ENCODE measurements around the gene ZNF117. TPM values are rescaled to one million over a fixed set of nuclear protein-coding genes. Genes with fewer than 3 reads are reported as not detected.

ZNF117 gene
- total RNA-seq, 1 donor from 2014 or later: 12.8 TPM

GRCh38 chr7:64996305-64996704 lies 5.5 kb upstream of the ZNF117 start:
- peaks cover 54% of the 10 kb centered on the region for H3K9me3 Mint-ChIP-seq
- intact Hi-C loops (cut with micrococcal nuclease): no loop called here
- H3K27me3 Mint-ChIP-seq: no peaks in the 10 kb centered on the region
- ChIA-PET CTCF (no interaction called here), POLR2A (no interaction called here)
- H3K4me1 Mint-ChIP-seq: peaks cover 30% of the 10 kb centered on the region
- no peak overlapping the region for H3K27ac Mint-ChIP-seq
- TF ChIP-seq CTCF (IDR thresholded peaks at IDR 0.05): no peak
- ATAC-seq (ENCODE audit: low read depth) (no peak), DNase-seq (no peak)
- H3K36me3 Mint-ChIP-seq (ENCODE audit: low read depth): peaks cover 71% of the 10 kb centered on the region
- H3K4me3 Mint-ChIP-seq: no peak overlapping the region

- no peak for DNase-seq
- POLR2A ChIA-PET: no interaction called here
- Mint-ChIP-seq H3K4me3 (no peak overlapping the region), H3K4me1 (peaks cover 8% of the 10 kb centered on the region), H3K9me3 (peaks cover 59% of the 10 kb centered on the region), H3K27ac (no peak overlapping the region), H3K36me3 (ENCODE audit: low read depth) (peaks cover 65% of the 10 kb centered on the region), H3K27me3 (no peaks in the 10 kb centered on the region)
- no peak for TF ChIP-seq CTCF (IDR thresholded peaks at IDR 0.05)
- ATAC-seq (ENCODE audit: low read depth): no peak
- CTCF ChIA-PET: no interaction called here
- intact Hi-C loops (cut with micrococcal nuclease): no loop called here
Measured at GRCh38 chr7:64993901-64994300, 3.1 kb upstream of the ZNF117 start.

- Mint-ChIP-seq H3K27me3 (no peaks in the 10 kb centered on the region), H3K9me3 (peaks cover 58% of the 10 kb centered on the region), H3K4me3 (no peak overlapping the region), H3K36me3 (ENCODE audit: low read depth) (peaks cover 65% of the 10 kb centered on the region), H3K4me1 (no peaks in the 10 kb centered on the region), H3K27ac (no peak overlapping the region)
- TF ChIP-seq CTCF (IDR thresholded peaks at IDR 0.05): no peak
- intact Hi-C loops (cut with micrococcal nuclease): no loop called here
- no peak for DNase-seq
- ATAC-seq (ENCODE audit: low read depth): no peak
- CTCF ChIA-PET: no interaction called here
- POLR2A ChIA-PET: no interaction called here
Measured at GRCh38 chr7:64992971-64993370, 2.1 kb upstream of the ZNF117 start.

DNA sequence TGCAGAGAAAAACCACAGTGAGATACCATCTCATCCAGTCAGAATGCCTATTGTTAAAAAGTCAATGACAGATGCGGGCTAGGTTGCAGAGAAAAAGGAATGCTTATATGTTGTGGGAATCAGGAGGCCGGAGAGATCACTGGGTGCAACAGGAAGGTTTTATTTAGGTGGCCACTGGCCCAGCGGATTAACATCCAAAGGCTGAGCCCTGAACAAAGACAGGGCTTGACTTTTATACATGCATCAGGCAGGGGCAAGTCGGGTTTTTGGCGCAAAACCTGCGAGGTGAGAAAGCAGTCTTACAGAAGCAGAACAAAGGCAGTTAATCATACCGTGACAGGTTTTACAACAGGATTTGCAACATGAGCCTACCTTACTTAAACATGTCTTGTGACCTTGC lies 620 bp downstream of the ZNF117 start:
- no peak for DNase-seq
- no peak for ATAC-seq (ENCODE audit: low read depth)
- TF ChIP-seq CTCF (IDR thresholded peaks at IDR 0.05): no peak
- ChIA-PET POLR2A (interaction anchor here (0.7 kb wide), 1 partner anchor 13 kb away, joined by 3 read pairs; no protein-coding TSS in a partner anchor), CTCF (no interaction called here)
- H3K36me3 Mint-ChIP-seq (ENCODE audit: low read depth): peaks cover 74% of the 10 kb centered on the region
- H3K27ac Mint-ChIP-seq: no peak overlapping the region
- intact Hi-C loops (cut with micrococcal nuclease): no loop called here
- H3K4me1 Mint-ChIP-seq: no peaks in the 10 kb centered on the region
- H3K9me3 Mint-ChIP-seq: peaks cover 61% of the 10 kb centered on the region
- no peak overlapping the region for H3K4me3 Mint-ChIP-seq
- no peaks in the 10 kb centered on the region for H3K27me3 Mint-ChIP-seq

GRCh38 chr7:64978497-64979203 lies 12.2 kb downstream of the ZNF117 start:
- ChIA-PET POLR2A (no interaction called here), CTCF (interaction anchor here (0.9 kb wide), 1 partner anchor 27 kb away, joined by 3 read pairs; no protein-coding TSS in a partner anchor)
- ATAC-seq (ENCODE audit: low read depth): no peak
- intact Hi-C loops (cut with micrococcal nuclease): no loop called here
- H3K4me1 Mint-ChIP-seq: no peaks in the 10 kb centered on the region
- TF ChIP-seq CTCF (IDR thresholded peaks at IDR 0.05): no peak
- H3K9me3 Mint-ChIP-seq: peaks cover 57% of the 10 kb centered on the region
- no peak overlapping the region for H3K27ac Mint-ChIP-seq
- no peaks in the 10 kb centered on the region for H3K27me3 Mint-ChIP-seq
- no peak overlapping the region for H3K4me3 Mint-ChIP-seq
- DNase-seq: no peak
- H3K36me3 Mint-ChIP-seq (ENCODE audit: low read depth): peaks cover 66% of the 10 kb centered on the region
